HEK293 (cell line): ENCODE measurements around the gene ZNF653.

Experiments
- CTCF ChIA-PET: fragments of 350-600 bp; formaldehyde crosslinking; extraction: SDS; loops from one replicate; lab custom pipeline; 2021; ENCODE audit warnings: antibody characterized with exemption; lab: Yijun Ruan, JAX
- POLR2A ChIA-PET: fragments of 300-600 bp; formaldehyde crosslinking; extraction: SDS; loops from one replicate; lab custom pipeline; 2020; ENCODE audit warnings: antibody characterized with exemption, inconsistent platforms; lab: Yijun Ruan, JAX
- H3K27ac ChIP-seq: fragments of 200-500 bp; sonication (Bioruptor generic); 2 replicates; pipeline ENCODE4 v1.5.1; 2014; ENCODE audit warnings: low read depth, low read length, control low read depth, inconsistent platforms; ENCODE audit errors: extremely low read depth
- H3K36me3 ChIP-seq, 2 experiments: fragments of 200-500 bp in 1 of 2; sonication (Bioruptor generic) in 1 of 2; 1 replicate in 1 of 2; 2 replicates in 1 of 2; pipeline ENCODE4 v1.5.1; 2014 to 2017; ENCODE audit warnings: inconsistent platforms in 2 of 2, low read length in 2 of 2; ENCODE audit not compliant: control insufficient read depth in 2 of 2, insufficient read depth in 1 of 2
- H3K4me1 ChIP-seq: fragments of 200-500 bp; sonication (Bioruptor generic); 2 replicates; pipeline ENCODE4 v1.5.1; 2014; ENCODE audit warnings: mild to moderate bottlenecking, low read length, inconsistent platforms; ENCODE audit not compliant: control insufficient read depth, insufficient read depth
- H3K4me3 ChIP-seq: 2 replicates; pipeline ENCODE4 v1.5.1; 2011; ENCODE audit warnings: low read depth, mild to moderate bottlenecking, control low read depth, low read length, moderate library complexity
- H3K9me3 ChIP-seq: fragments of 200-500 bp; sonication (Bioruptor generic); 2 replicates; pipeline ENCODE4 v1.5.1; 2014; ENCODE audit warnings: low read depth, low read length, inconsistent platforms; ENCODE audit not compliant: control insufficient read depth, insufficient read depth
- BCL6B ChIP-seq: fragments of 450-650 bp; formaldehyde crosslinking; IDR thresholded peaks from 2 replicates; pipeline ENCODE4 v1.5.1; 2017; ENCODE audit warnings: missing biosample characterization, missing genetic modification characterization
- KLF10 ChIP-seq: fragments of 450-650 bp; IDR thresholded peaks from 2 replicates; pipeline ENCODE4 v1.5.1; 2018; ENCODE audit warnings: missing biosample characterization, mild to moderate bottlenecking, missing genetic modification characterization
- MEIS1 ChIP-seq: sonication (generic); formaldehyde crosslinking; IDR thresholded peaks from 2 replicates; pipeline ENCODE4 v1.8.1; 2022; ENCODE audit warnings: missing genetic modification reagents, mild to moderate bottlenecking, borderline replicate concordance
- OSR2 ChIP-seq: fragments of 450-650 bp; formaldehyde crosslinking; IDR thresholded peaks from 2 replicates; pipeline ENCODE4 v1.5.1; 2016; ENCODE audit warnings: missing biosample characterization, missing genetic modification characterization
- PRDM1 ChIP-seq: fragments of 450-650 bp; formaldehyde crosslinking; IDR thresholded peaks from 2 replicates; pipeline ENCODE4; 2016; ENCODE audit warnings: missing biosample characterization, missing genetic modification characterization
- REST ChIP-seq: fragments of 450-650 bp; formaldehyde crosslinking; IDR thresholded peaks from 2 replicates; pipeline ENCODE4 v1.5.1; 2016; ENCODE audit warnings: missing biosample characterization, missing genetic modification characterization
- SP2 ChIP-seq: fragments of 450-650 bp; formaldehyde crosslinking; IDR thresholded peaks from 2 replicates; pipeline ENCODE4 v1.5.1; 2016; ENCODE audit warnings: missing biosample characterization, missing genetic modification characterization
- ZFHX2 ChIP-seq: fragments of 450-650 bp; formaldehyde crosslinking; conservative IDR thresholded peaks from 2 replicates; pipeline ENCODE4 v1.5.1; 2016; ENCODE audit warnings: missing biosample characterization, missing genetic modification characterization
- ZNF112 ChIP-seq: fragments of 450-650 bp; formaldehyde crosslinking; IDR thresholded peaks from 2 replicates; pipeline ENCODE4 v1.5.0; 2017; ENCODE audit warnings: missing biosample characterization, missing genetic modification characterization
- ZNF366 ChIP-seq: fragments of 450-650 bp; formaldehyde crosslinking; conservative IDR thresholded peaks from 2 replicates; pipeline ENCODE4 v1.5.1; 2016; ENCODE audit warnings: missing biosample characterization, missing genetic modification characterization
- ZNF513 ChIP-seq: fragments of 450-650 bp; IDR thresholded peaks from 2 replicates; pipeline ENCODE4 v1.5.1; 2018; ENCODE audit warnings: missing biosample characterization, missing genetic modification characterization
- ZNF639 ChIP-seq: fragments of 450-650 bp; formaldehyde crosslinking; IDR thresholded peaks from 2 replicates; pipeline ENCODE4 v1.5.1; 2016; ENCODE audit warnings: missing biosample characterization, missing genetic modification characterization

ZNF653 gene

GRCh38 chr19:11534538-11534937 is 28.9 kb upstream of the ZNF653 start:
- CTCF ChIA-PET, result interaction anchor here (0.6 kb wide), 1 partner anchor 9 kb away, joined by 5 read pairs; no protein-coding TSS in a partner anchor
- H3K27ac ChIP-seq, result no peak overlapping the region
- TF ChIP-seq REST (tag by site-specific recombination) (no peak), ZNF639 (tag by site-specific recombination) (0 out of 2 replicates have a peak, but pooled peaks have one; percentile 58), PRDM1 (tag by site-specific recombination) (peak; percentile 25; the same call in 1 of the 2 replicates), ZNF513 (tag by site-specific recombination) (peak; percentile 84), ZNF366 (peak; percentile 99), MEIS1 (CRISPR knock-in tag) (no peak)
- H3K9me3 ChIP-seq, result no peaks in the 10 kb centered on the region
- no peaks in the 10 kb centered on the region for H3K36me3 ChIP-seq
- H3K4me1 ChIP-seq, result no peaks in the 10 kb centered on the region
- POLR2A ChIA-PET, result interaction anchor here (0.7 kb wide), 1 partner anchor 20 kb away, joined by 4 read pairs; no protein-coding TSS in a partner anchor
- H3K4me3 ChIP-seq, result no peak overlapping the region

- TF ChIP-seq SP2 (peak; percentile 54), BCL6B (tag by site-specific recombination) (no peak), ZNF112 (no peak), KLF10 (tag by site-specific recombination) (peak; percentile 90), ZFHX2 (tag by site-specific recombination) (peak; percentile 34; the same call in 1 of the 2 replicates), OSR2 (tag by site-specific recombination) (peak; percentile 60; the same call in 1 of the 2 replicates)
- TF ChIP-seq, all 188 proteins: peak for 4
- Histone ChIP-seq H3K9me3 (no peaks in the 10 kb centered on the region), H3K4me1 (no peaks in the 10 kb centered on the region), H3K4me3 (no peak overlapping the region), H3K36me3 (no peaks in the 10 kb centered on the region; a peak in 1 of 3 replicates), H3K27ac (no peak overlapping the region)
- POLR2A ChIA-PET, result no interaction called here
- CTCF ChIA-PET, result interaction anchor here (0.6 to 1.0 kb wide), 2 partner anchors 78 to 455 kb away, joined by 3 read pairs; no protein-coding TSS in a partner anchor
Observed at GRCh38 chr19:11530432-11530831, 24.8 kb upstream of the ZNF653 start.
